Karpas-422 (cell line): ENCODE measurements around the gene ELK4. TPM values are rescaled to one million over a fixed set of nuclear protein-coding genes. Genes with fewer than 3 reads are reported as not detected.

Experiments
- DNase-seq: peaks from one replicate; pipeline ENCODE4 v3.0.0-alpha.2; 2015
- H2AFZ ChIP-seq: fragments of 200-600 bp; sonication (generic); 2 replicates; pipeline ENCODE4 v1.6.1; 2014; ENCODE audit warnings: antibody characterized with exemption, low read length, mixed read lengths
- H3K27ac ChIP-seq: fragments of 200-600 bp; sonication (generic); 2 replicates; pipeline ENCODE4 v1.5.1; 2014; ENCODE audit warnings: mild to moderate bottlenecking, low read length, moderate library complexity
- H3K27me3 ChIP-seq: fragments of 200-600 bp; sonication (generic); 2 replicates; pipeline ENCODE4 v1.6.1; 2014; ENCODE audit warnings: low read length, mixed read lengths
- H3K36me3 ChIP-seq: fragments of 200-600 bp; sonication (generic); 2 replicates; pipeline ENCODE4 v1.6.1; 2014; ENCODE audit warnings: low read length, mixed read lengths; ENCODE audit not compliant: insufficient read depth
- H3K4me1 ChIP-seq: fragments of 200-600 bp; sonication (generic); 2 replicates; pipeline ENCODE4 v1.6.1; 2014; ENCODE audit warnings: mild to moderate bottlenecking, low read length, mixed read lengths
- H3K4me2 ChIP-seq: fragments of 200-600 bp; sonication (generic); 2 replicates; pipeline ENCODE4 v1.6.1; 2014; ENCODE audit warnings: low read length, low read depth, mild to moderate bottlenecking; ENCODE audit not compliant: poor library complexity, severe bottlenecking
- H3K4me3 ChIP-seq: fragments of 200-600 bp; sonication (generic); 2 replicates; pipeline ENCODE4 v1.5.1; 2014; ENCODE audit warnings: mild to moderate bottlenecking, antibody characterized with exemption, low read length, mixed read lengths
- H3K79me2 ChIP-seq: fragments of 200-600 bp; sonication (generic); 2 replicates; pipeline ENCODE4 v1.6.1; 2014; ENCODE audit warnings: mild to moderate bottlenecking, low read length, mixed read lengths
- H3K9ac ChIP-seq: fragments of 200-600 bp; sonication (generic); 2 replicates; pipeline ENCODE4 v1.6.0; 2014; ENCODE audit warnings: low read length
- H3K9me2 ChIP-seq: fragments of 200-600 bp; sonication (generic), shearing (Covaris generic); replicated peaks from 2 replicates; pipeline ENCODE4 v1.6.0; 2014; ENCODE audit warnings: mild to moderate bottlenecking, low read length, moderate library complexity; ENCODE audit not compliant: insufficient read depth
- H3K9me3 ChIP-seq: fragments of 300-700, 200-600 bp; sonication (generic); 2 replicates; pipeline ENCODE4 v1.6.1; 2014; ENCODE audit warnings: low read length, mixed read lengths
- H4K20me1 ChIP-seq: fragments of 200-600 bp; sonication (generic); 2 replicates; pipeline ENCODE4 v1.6.1; 2014; ENCODE audit warnings: mild to moderate bottlenecking, antibody characterized with exemption, low read length, low read depth; ENCODE audit not compliant: insufficient read depth
- total RNA-seq: library from RNA; depleted of rRNA; stranded (reverse); fragments of >200 nt; shearing (Covaris generic); gene quantifications from 2 replicates; pipeline ENCODE4 v1.2.3, GENCODE V29; 2014; ENCODE audit warnings: low replicate concordance

Gene ELK4
- total RNA-seq, 1 experiment from 2014 or later, result 57.3 TPM

DNA sequence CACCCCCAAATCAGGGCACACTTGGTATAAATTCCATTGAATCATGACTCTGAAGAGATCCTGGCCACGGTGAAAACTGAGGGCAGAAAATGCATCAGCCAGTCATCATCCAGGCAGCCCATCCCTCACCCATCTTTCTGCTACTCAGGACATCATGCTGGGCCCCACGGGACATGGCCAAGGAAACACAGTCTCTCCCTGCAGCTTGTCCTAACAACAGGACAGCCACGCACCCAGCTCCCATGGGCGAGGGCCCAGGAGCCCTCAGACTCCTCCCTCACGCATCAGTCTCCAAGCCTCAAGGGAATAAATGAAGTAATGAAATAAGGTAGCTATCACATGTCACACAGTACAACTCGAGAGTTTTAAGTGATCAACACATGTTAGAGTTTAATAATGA, 37.8 kb downstream of the ELK4 start:
- peak overlapping the region; percentile 88 for H3K4me2 ChIP-seq

DNA sequence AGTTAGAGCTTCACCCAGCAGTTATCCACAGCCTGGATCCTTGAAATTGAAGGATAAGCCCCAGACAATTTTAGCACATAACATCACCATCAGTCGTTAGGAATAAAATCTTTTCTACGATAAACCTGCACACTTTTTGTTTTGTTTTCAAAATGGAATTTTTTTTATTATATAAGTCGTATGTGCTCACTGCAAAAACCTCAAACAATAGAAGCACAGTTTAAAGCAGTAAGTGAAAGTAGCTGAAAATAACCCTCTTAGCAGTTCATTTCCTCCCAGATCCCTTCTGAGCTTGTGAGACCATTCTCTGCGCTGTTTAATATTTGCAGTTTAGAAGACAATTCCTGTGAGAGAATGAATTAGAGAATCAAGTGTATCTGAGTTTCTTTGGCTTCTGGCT, 38.3 kb downstream of the ELK4 start:
- DNase-seq, result peak; percentile 71
- peak overlapping the region; percentile 59 for H3K9ac ChIP-seq
- H3K4me2 ChIP-seq, result peak overlapping the region; percentile 88
- no peaks in the 10 kb centered on the region for H3K27me3 ChIP-seq
- no peaks in the 10 kb centered on the region for H3K9me2 ChIP-seq
- H3K36me3 ChIP-seq, result no peaks in the 10 kb centered on the region
- peak overlapping the region; percentile 91 for H3K27ac ChIP-seq
- H3K9me3 ChIP-seq, result no peaks in the 10 kb centered on the region
- H3K4me1 ChIP-seq, result peaks cover 53% of the 10 kb centered on the region
- H3K4me3 ChIP-seq, result peak overlapping the region; percentile 47
- H3K79me2 ChIP-seq, result no peaks in the 10 kb centered on the region
- H4K20me1 ChIP-seq, result no peaks in the 10 kb centered on the region
- no peak overlapping the region for H2AFZ ChIP-seq

More for the DNA sequence above, 37.8 kb downstream of the ELK4 start:
- Histone ChIP-seq H2AFZ (no peak overlapping the region), H3K4me3 (peak overlapping the region; percentile 47), H3K9ac (peak overlapping the region; percentile 59), H3K27me3 (no peaks in the 10 kb centered on the region), H3K36me3 (no peaks in the 10 kb centered on the region), H3K4me1 (peaks cover 53% of the 10 kb centered on the region), H3K9me3 (no peaks in the 10 kb centered on the region), H3K79me2 (no peaks in the 10 kb centered on the region), H4K20me1 (no peaks in the 10 kb centered on the region), H3K27ac (peak overlapping the region; percentile 91), H3K9me2 (no peaks in the 10 kb centered on the region)
- peak; percentile 55 for DNase-seq

DNA sequence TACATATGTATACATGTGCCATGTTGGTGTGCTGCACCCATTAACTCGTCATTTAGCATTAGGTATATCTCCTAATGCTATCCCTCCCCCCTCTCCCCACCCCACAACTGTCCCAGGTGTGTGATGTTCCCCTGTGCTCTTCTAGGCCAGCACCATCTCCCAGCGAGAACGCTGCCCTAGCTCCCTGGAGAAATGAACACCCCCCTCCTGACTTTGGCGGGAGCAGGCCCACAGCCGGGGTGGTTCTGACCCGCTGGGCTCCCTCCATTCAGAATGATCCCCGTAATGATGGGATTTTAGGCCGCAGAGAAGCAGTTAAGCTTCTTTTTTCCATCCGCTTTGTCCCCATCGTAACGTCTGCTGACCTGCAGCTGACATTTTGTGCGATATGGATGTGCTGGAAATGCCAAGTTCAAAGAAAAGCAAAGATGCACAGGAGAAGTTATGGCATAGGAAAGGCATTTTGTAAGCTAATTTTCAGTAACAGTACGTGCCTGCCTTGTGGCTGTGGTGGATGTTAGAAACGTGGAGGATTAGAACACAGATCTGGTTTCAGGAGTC, 39.3 kb downstream of the ELK4 start:
- H2AFZ ChIP-seq, result 0 out of 2 replicates have a peak overlapping the region, but pooled peaks have one; percentile 22
- peak overlapping the region; percentile 88 for H3K4me2 ChIP-seq

GRCh38 chr1:205591522-205592351, 40.1 kb downstream of the ELK4 start:
- Histone ChIP-seq H3K27ac (peak overlapping the region; percentile 91), H3K36me3 (no peaks in the 10 kb centered on the region), H3K4me1 (peaks cover 50% of the 10 kb centered on the region), H3K79me2 (no peaks in the 10 kb centered on the region), H2AFZ (no peak overlapping the region), H3K27me3 (no peaks in the 10 kb centered on the region), H3K9me2 (no peaks in the 10 kb centered on the region), H4K20me1 (no peaks in the 10 kb centered on the region), H3K9me3 (no peaks in the 10 kb centered on the region), H3K9ac (peak overlapping the region; percentile 75), H3K4me3 (peak overlapping the region; percentile 74), H3K4me2 (peak overlapping the region; percentile 88)
- peak; percentile 93 for DNase-seq

More for the DNA sequence above, 39.3 kb downstream of the ELK4 start:
- no peaks in the 10 kb centered on the region for H4K20me1 ChIP-seq
- no peaks in the 10 kb centered on the region for H3K36me3 ChIP-seq
- H3K9me2 ChIP-seq, result no peaks in the 10 kb centered on the region
- no peak for DNase-seq
- no peaks in the 10 kb centered on the region for H3K79me2 ChIP-seq
- no peaks in the 10 kb centered on the region for H3K9me3 ChIP-seq
- peak overlapping the region; percentile 74 for H3K4me3 ChIP-seq
- peak overlapping the region; percentile 91 for H3K27ac ChIP-seq
- H3K4me1 ChIP-seq, result peaks cover 53% of the 10 kb centered on the region
- peak overlapping the region; percentile 71 for H3K9ac ChIP-seq
- H3K27me3 ChIP-seq, result no peaks in the 10 kb centered on the region

- Histone ChIP-seq H3K9me2 (no peaks in the 10 kb centered on the region), H3K9me3 (no peaks in the 10 kb centered on the region), H3K27me3 (no peaks in the 10 kb centered on the region), H3K4me2 (no peak overlapping the region), H2AFZ (no peak overlapping the region), H3K9ac (no peak overlapping the region), H3K4me3 (no peak overlapping the region), H3K79me2 (no peaks in the 10 kb centered on the region), H3K27ac (no peak overlapping the region), H4K20me1 (no peaks in the 10 kb centered on the region), H3K36me3 (no peaks in the 10 kb centered on the region), H3K4me1 (peaks cover 42% of the 10 kb centered on the region)
- no peak for DNase-seq
Observed at GRCh38 chr1:205590777-205591513, 40.9 kb downstream of the ELK4 start.

DNA sequence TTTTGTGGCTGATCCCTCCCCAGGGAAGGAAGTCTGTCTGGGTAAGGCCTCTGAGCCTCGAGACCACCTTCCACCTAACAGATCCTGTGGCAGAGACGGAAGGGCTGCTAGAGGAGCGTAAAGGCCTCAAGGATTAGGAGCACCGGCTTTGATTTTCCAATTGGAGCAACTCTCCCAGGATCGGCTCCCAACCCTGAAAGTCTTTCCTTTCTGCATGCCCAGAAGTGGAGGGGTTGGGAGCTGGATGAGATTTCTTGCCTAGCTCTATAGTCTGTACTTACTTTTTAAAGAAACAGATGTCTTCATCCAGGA, 41.4 kb downstream of the ELK4 start:
- no peaks in the 10 kb centered on the region for H3K36me3 ChIP-seq
- H3K27ac ChIP-seq, result no peak overlapping the region
- H3K27me3 ChIP-seq, result no peaks in the 10 kb centered on the region

DNA sequence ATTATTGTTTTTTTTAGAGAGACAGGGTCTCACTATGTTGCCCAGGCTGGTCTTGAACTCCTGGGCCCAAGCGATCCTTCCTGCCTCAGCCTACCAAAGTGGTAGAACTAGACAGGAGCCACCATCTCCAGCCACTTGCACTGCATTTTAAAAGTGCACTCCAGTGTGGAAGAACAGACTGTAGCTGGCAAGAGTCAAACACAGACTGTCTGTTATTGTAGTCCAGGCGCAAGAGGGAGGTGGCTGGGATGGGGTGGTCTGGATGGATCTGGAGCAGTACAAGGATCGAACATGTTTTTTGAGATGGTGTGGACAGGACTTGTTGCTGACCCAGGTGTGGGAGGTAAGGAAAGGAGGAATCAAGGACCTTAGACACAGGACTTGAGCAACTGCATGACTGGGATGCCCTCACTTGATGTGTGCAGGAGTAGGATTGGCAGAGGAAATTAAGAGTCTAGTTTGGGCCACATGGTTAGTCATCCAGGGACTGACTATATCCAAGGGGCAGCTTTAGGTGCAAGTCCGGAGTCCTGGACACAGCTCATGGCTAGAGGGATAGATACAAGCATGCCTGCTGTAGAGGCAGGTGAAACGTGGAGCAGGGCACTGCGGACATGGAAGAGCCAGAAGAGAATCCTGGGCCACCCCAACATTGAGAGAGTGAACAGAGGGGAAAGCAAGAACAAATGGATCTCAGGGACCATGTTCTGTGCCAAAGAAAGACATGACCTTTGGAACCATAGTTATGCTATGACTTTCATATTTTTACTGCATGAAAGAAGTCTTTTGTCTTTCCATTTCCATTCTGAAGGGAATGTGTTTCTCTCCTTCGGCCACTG, 42.0 kb downstream of the ELK4 start:
- Histone ChIP-seq H3K4me2 (no peak overlapping the region), H3K79me2 (no peaks in the 10 kb centered on the region), H3K9me2 (no peaks in the 10 kb centered on the region), H3K27ac (no peak overlapping the region), H4K20me1 (no peaks in the 10 kb centered on the region), H3K4me1 (peaks cover 31% of the 10 kb centered on the region), H3K36me3 (no peaks in the 10 kb centered on the region), H3K27me3 (no peaks in the 10 kb centered on the region), H2AFZ (no peak overlapping the region), H3K9ac (no peak overlapping the region), H3K4me3 (no peak overlapping the region), H3K9me3 (no peaks in the 10 kb centered on the region)
- no peak for DNase-seq

More for the DNA sequence above, 41.4 kb downstream of the ELK4 start:
- Histone ChIP-seq H4K20me1 (no peaks in the 10 kb centered on the region), H3K4me2 (no peak overlapping the region), H3K4me3 (no peak overlapping the region), H2AFZ (no peak overlapping the region), H3K9ac (no peak overlapping the region), H3K4me1 (peaks cover 37% of the 10 kb centered on the region), H3K9me3 (no peaks in the 10 kb centered on the region), H3K9me2 (no peaks in the 10 kb centered on the region), H3K79me2 (no peaks in the 10 kb centered on the region)
- DNase-seq, result no peak
